ENCODE measurements around the gene SPNS2. TPM values are rescaled to one million over a fixed set of nuclear protein-coding genes. Genes with fewer than 3 reads are reported as not detected.

SPNS2 gene
- total RNA-seq, 1 experiment from 2014 or later = 33.8 TPM

GRCh38 chr17:4476511-4477070, 22.1 kb upstream of the SPNS2 start:
- POLR2A ChIA-PET (ENCODE audit: unreplicated experiment) = interaction anchor here (0.5 to 1.2 kb wide), 5 partner anchors 13 to 467 kb away, joined by 3 to 6 read pairs (median 5); no protein-coding TSS in a partner anchor
- no peak for TF ChIP-seq EZH2 (IDR thresholded peaks at IDR 0.05; ENCODE audit: low read depth)
- TF ChIP-seq CTCF (conservative IDR thresholded peaks at IDR 0.05) = no peak
- H3K27ac ChIP-seq = peak overlapping the region; percentile 93
- peak; percentile 92 to 96 for DNase-seq
- peaks cover 70% of the 10 kb centered on the region for H3K4me1 ChIP-seq (replicated peaks; ENCODE audit: insufficient read depth)
- H3K36me3 ChIP-seq (ENCODE audit: low read depth) = no peaks in the 10 kb centered on the region
- no peaks in the 10 kb centered on the region for H4K20me1 ChIP-seq (ENCODE audit: insufficient read depth)
- peaks cover 9% of the 10 kb centered on the region for H3K79me2 ChIP-seq (ENCODE audit: low read depth)
- peaks cover 46% of the 10 kb centered on the region for H3F3A ChIP-seq (ENCODE audit: insufficient read depth, low read depth)
- no peaks in the 10 kb centered on the region for H3K9me3 ChIP-seq (ENCODE audit: insufficient read depth, low read depth)
- H3K27me3 ChIP-seq (ENCODE audit: insufficient read depth, low read depth) = no peaks in the 10 kb centered on the region
- BruUV-seq (replicated peaks) = TSS peak; percentile 63
- peak overlapping the region; percentile 87 for H3K4me2 ChIP-seq
- H3K4me3 ChIP-seq = peak overlapping the region; percentile 49; the same call in 1 of the 2 replicates
- H3K9me2 ChIP-seq (ENCODE audit: insufficient read depth) = no peaks in the 10 kb centered on the region
- H2AFZ ChIP-seq = no peak overlapping the region; the same call in 1 of the 2 replicates
- intact Hi-C loops (cut with micrococcal nuclease; ENCODE audit: unreplicated experiment) = loop anchor here (1.0 to 2.0 kb wide), 5 partner anchors 31 to 78 kb away; partner anchors contain the start of gene MYBBP1A
- CTCF ChIA-PET = interaction anchor here (0.6 to 1.1 kb wide), 5 partner anchors 14 to 190 kb away, joined by 3 to 12 read pairs (median 4); no protein-coding TSS in a partner anchor

- H3K9me3 ChIP-seq (ENCODE audit: insufficient read depth, low read depth) = no peaks in the 10 kb centered on the region
- no TSS peak for BruUV-seq (replicated peaks)
- peak; percentile 73 to 83 for DNase-seq
- ChIA-PET CTCF (interaction anchor here (0.7 kb wide), 1 partner anchor 54 kb away, joined by 12 read pairs; no protein-coding TSS in a partner anchor), POLR2A (ENCODE audit: unreplicated experiment) (interaction anchor here (0.5 to 0.8 kb wide), 3 partner anchors 20 to 42 kb away, joined by 4 to 5 read pairs (median 4); no protein-coding TSS in a partner anchor)
- intact Hi-C loops (cut with micrococcal nuclease; ENCODE audit: unreplicated experiment) = loop anchor here (2.0 kb wide), 2 partner anchors 57 to 77 kb away; partner anchors contain the start of gene MYBBP1A
- H4K20me1 ChIP-seq (ENCODE audit: insufficient read depth) = no peaks in the 10 kb centered on the region
- peaks cover 16% of the 10 kb centered on the region for H3K79me2 ChIP-seq (ENCODE audit: low read depth)
- peak overlapping the region; percentile 93 for H3K27ac ChIP-seq
- no peaks in the 10 kb centered on the region for H3K9me2 ChIP-seq (ENCODE audit: insufficient read depth)
- H3K4me2 ChIP-seq = peak overlapping the region; percentile 87
- peaks cover 77% of the 10 kb centered on the region for H3K4me1 ChIP-seq (replicated peaks; ENCODE audit: insufficient read depth)
- TF ChIP-seq EZH2 (IDR thresholded peaks at IDR 0.05; ENCODE audit: low read depth) (no peak), CTCF (conservative IDR thresholded peaks at IDR 0.05) (no peak)
- H2AFZ ChIP-seq = peak overlapping the region; percentile 55; the same call in 1 of the 2 replicates
- H3K27me3 ChIP-seq (ENCODE audit: insufficient read depth, low read depth) = no peaks in the 10 kb centered on the region
- no peaks in the 10 kb centered on the region for H3K36me3 ChIP-seq (ENCODE audit: low read depth)
- H3K4me3 ChIP-seq = peak overlapping the region; percentile 49; the same call in 1 of the 2 replicates
- peaks cover 51% of the 10 kb centered on the region for H3F3A ChIP-seq (ENCODE audit: insufficient read depth, low read depth)
Observed at GRCh38 chr17:4477255-4477791, 21.4 kb upstream of the SPNS2 start.

- no peaks in the 10 kb centered on the region for H3K36me3 ChIP-seq (ENCODE audit: low read depth)
- peak overlapping the region; percentile 93 for H3K27ac ChIP-seq
- H3F3A ChIP-seq (ENCODE audit: insufficient read depth, low read depth) = peaks cover 61% of the 10 kb centered on the region
- TF ChIP-seq EZH2 (IDR thresholded peaks at IDR 0.05; ENCODE audit: low read depth) (no peak), CTCF (conservative IDR thresholded peaks at IDR 0.05) (no peak)
- H3K27me3 ChIP-seq (ENCODE audit: insufficient read depth, low read depth) = no peaks in the 10 kb centered on the region
- no peaks in the 10 kb centered on the region for H3K9me3 ChIP-seq (ENCODE audit: insufficient read depth, low read depth)
- CTCF ChIA-PET = no interaction called here
- no peaks in the 10 kb centered on the region for H3K9me2 ChIP-seq (ENCODE audit: insufficient read depth)
- no peak for DNase-seq
- no peaks in the 10 kb centered on the region for H4K20me1 ChIP-seq (ENCODE audit: insufficient read depth)
- H3K4me1 ChIP-seq (replicated peaks; ENCODE audit: insufficient read depth) = peaks cover 87% of the 10 kb centered on the region
- no peak overlapping the region for H3K4me3 ChIP-seq
- intact Hi-C loops (cut with micrococcal nuclease; ENCODE audit: unreplicated experiment) = no loop called here
- no TSS peak for BruUV-seq (replicated peaks)
- H2AFZ ChIP-seq = no peak overlapping the region
- peak overlapping the region; percentile 20; the same call in 1 of the 2 replicates for H3K4me2 ChIP-seq
- POLR2A ChIA-PET (ENCODE audit: unreplicated experiment) = interaction anchor here (0.8 kb wide), 1 partner anchor 22 kb away, joined by 4 read pairs; no protein-coding TSS in a partner anchor
- H3K79me2 ChIP-seq (ENCODE audit: low read depth) = peaks cover 20% of the 10 kb centered on the region
Observed at GRCh38 chr17:4478318-4478830, 20.3 kb upstream of the SPNS2 start.

Data from PC-9 (cell line).